ENCODE data around the gene TEKT4.

Gene TEKT4

DNA sequence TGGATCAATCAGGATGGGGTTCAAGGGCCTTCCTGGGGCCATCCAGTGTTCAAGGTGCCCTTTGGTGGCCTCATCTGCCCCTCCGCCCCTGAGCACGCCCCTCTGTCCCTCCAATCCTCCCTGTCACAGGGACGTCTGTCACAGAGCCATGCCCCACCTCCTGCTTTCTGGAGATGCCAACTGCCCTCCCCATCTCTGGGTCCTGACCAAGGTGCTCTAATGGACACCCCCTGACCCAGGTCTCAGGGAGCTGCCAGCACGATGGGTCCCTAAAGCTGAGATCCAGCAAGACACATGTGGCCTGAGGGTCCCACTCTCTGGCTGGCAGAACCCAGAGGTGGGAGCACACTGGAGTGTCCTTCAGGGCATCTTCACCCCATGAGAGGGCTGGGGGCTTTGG lies 2.1 kb upstream of the TEKT4 start:
- Histone ChIP-seq H3K4me3 (replicated peaks; ENCODE audit: insufficient read depth, low read length) (no peak overlapping the region), H3K27ac (replicated peaks) (no peak overlapping the region), H3K27me3 (ENCODE audit: insufficient read depth, poor library complexity, severe bottlenecking) (peaks cover 9% of the 10 kb centered on the region)
- no peak for DNase-seq (ENCODE audit: low read depth in 1 of 2, low spot score in 1 of 2)
- no peak for TF ChIP-seq GABPA (IDR thresholded peaks at IDR 0.05; ENCODE audit: low read depth)
- TF ChIP-seq, protein P1, sequence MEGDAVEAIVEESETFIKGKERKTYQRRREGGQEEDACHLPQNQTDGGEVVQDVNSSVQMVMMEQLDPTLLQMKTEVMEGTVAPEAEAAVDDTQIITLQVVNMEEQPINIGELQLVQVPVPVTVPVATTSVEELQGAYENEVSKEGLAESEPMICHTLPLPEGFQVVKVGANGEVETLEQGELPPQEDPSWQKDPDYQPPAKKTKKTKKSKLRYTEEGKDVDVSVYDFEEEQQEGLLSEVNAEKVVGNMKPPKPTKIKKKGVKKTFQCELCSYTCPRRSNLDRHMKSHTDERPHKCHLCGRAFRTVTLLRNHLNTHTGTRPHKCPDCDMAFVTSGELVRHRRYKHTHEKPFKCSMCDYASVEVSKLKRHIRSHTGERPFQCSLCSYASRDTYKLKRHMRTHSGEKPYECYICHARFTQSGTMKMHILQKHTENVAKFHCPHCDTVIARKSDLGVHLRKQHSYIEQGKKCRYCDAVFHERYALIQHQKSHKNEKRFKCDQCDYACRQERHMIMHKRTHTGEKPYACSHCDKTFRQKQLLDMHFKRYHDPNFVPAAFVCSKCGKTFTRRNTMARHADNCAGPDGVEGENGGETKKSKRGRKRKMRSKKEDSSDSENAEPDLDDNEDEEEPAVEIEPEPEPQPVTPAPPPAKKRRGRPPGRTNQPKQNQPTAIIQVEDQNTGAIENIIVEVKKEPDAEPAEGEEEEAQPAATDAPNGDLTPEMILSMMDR (IDR thresholded peaks at IDR 0.05; ENCODE audit: insufficient read depth, low read length), result no peak
- TF ChIP-seq, protein P2, sequence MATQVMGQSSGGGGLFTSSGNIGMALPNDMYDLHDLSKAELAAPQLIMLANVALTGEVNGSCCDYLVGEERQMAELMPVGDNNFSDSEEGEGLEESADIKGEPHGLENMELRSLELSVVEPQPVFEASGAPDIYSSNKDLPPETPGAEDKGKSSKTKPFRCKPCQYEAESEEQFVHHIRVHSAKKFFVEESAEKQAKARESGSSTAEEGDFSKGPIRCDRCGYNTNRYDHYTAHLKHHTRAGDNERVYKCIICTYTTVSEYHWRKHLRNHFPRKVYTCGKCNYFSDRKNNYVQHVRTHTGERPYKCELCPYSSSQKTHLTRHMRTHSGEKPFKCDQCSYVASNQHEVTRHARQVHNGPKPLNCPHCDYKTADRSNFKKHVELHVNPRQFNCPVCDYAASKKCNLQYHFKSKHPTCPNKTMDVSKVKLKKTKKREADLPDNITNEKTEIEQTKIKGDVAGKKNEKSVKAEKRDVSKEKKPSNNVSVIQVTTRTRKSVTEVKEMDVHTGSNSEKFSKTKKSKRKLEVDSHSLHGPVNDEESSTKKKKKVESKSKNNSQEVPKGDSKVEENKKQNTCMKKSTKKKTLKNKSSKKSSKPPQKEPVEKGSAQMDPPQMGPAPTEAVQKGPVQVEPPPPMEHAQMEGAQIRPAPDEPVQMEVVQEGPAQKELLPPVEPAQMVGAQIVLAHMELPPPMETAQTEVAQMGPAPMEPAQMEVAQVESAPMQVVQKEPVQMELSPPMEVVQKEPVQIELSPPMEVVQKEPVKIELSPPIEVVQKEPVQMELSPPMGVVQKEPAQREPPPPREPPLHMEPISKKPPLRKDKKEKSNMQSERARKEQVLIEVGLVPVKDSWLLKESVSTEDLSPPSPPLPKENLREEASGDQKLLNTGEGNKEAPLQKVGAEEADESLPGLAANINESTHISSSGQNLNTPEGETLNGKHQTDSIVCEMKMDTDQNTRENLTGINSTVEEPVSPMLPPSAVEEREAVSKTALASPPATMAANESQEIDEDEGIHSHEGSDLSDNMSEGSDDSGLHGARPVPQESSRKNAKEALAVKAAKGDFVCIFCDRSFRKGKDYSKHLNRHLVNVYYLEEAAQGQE (IDR thresholded peaks at IDR 0.05; ENCODE audit: insufficient replicate concordance, low read depth), result no peak
- TF ChIP-seq POLR2AphosphoS5 (IDR thresholded peaks at IDR 0.05; ENCODE audit: low read depth), result no peak
- no peak for TF ChIP-seq SPI1 (IDR thresholded peaks at IDR 0.05; ENCODE audit: borderline replicate concordance, low read depth)

DNA sequence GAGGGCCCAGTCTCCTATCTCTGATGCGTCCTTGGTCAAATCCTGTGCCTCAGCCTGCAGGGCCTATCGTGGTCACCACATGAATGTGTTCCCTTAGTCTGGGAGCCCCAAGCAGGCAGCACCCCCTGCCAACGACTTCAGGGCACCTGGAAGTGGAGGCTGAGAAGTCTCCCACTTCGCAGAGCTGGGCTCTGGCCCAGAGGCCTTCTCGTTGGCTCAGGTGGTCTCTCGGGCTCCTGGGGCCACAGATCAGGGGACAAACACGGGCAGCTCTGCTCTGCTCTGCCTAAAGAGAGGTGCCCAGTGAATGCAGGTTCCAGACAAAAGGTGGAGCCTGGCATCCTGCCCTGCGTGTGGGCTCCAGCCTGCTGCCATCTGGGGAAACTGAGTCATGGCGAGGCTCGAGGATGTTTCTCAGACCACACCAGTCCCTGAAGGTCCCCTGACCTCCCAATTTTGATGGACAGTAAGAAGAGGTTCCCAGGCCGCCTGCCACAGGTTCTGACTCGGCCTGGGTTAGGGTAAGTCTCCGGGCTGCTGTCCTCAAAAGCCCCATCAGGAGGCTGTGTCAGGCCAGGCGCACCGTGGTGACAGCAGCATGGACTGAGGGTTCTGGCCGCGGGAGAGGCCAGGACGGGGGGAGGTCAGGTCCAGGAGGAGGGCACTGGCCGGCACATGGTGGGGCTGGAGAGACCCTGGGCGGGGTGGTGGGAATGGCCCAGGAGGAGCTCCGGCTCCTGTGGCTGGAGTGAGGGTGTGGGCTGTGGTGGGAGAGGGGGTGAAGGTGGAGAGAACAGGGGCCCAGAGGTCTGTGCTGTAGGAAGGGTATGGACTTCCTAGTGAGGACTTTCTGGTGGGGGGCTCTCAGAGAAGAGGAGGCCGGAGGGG lies 1.4 kb upstream of the TEKT4 start:
- no peak for TF ChIP-seq POLR2AphosphoS5 (IDR thresholded peaks at IDR 0.05; ENCODE audit: low read depth)
- TF ChIP-seq SPI1 (IDR thresholded peaks at IDR 0.05; ENCODE audit: borderline replicate concordance, low read depth), result no peak
- TF ChIP-seq, protein P2 (IDR thresholded peaks at IDR 0.05; ENCODE audit: insufficient replicate concordance, low read depth), result no peak
- no peak for TF ChIP-seq GABPA (IDR thresholded peaks at IDR 0.05; ENCODE audit: low read depth)
- TF ChIP-seq, protein P1 (IDR thresholded peaks at IDR 0.05; ENCODE audit: insufficient read depth, low read length), result no peak
- Histone ChIP-seq H3K27ac (replicated peaks) (no peak overlapping the region), H3K27me3 (ENCODE audit: insufficient read depth, poor library complexity, severe bottlenecking) (peaks cover 6% of the 10 kb centered on the region), H3K4me3 (replicated peaks; ENCODE audit: insufficient read depth, low read length) (no peak overlapping the region)
- DNase-seq (ENCODE audit: low read depth in 1 of 2, low spot score in 1 of 2), result no peak

DNA sequence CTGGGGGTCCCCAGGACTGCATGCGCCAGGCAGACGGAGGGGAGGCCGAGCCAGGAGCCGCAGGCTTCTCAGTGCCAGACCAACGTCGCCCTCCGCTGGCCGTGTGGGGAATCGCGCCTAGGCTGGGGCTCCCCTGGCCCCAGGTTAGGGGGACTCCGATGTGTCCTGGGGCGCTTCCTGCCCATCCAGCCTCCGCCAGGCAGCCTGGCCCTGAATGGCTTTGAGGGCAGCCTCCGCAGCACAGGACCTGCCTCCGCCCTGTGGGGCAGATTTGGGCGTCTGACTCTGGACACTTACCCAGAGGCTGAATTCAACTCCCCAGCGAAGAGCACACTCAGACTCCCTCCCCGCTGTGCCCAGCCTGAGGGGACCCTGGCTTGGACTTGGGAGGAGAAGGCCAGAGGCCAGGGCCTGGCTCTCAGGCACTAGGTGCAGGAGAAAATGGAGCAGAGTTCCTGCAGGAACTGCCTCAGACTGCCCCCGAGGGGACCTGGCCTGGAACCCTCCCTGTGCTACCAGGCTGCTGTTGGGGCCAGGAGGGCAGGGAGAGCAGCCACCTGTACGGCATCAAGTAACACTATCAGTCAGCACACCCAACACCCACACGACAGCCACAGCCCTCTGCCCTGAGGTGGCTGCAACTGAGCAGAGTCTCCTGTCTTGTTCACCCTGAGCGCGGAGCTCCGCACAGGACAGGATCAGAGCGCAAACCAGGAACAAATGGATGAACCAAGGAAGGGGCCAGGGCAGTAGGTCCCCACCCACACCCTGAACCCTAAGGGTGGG lies 597 bp upstream of the TEKT4 start:
- H3K27ac ChIP-seq (replicated peaks), result no peak overlapping the region
- TF ChIP-seq, protein P2 (IDR thresholded peaks at IDR 0.05; ENCODE audit: insufficient replicate concordance, low read depth), result no peak
- TF ChIP-seq, protein P1 (IDR thresholded peaks at IDR 0.05; ENCODE audit: insufficient read depth, low read length), result peak; percentile 29
- peak in 1 of 2 experiments; percentile 12 for DNase-seq (ENCODE audit: low read depth in 1 of 2, low spot score in 1 of 2)
- peaks cover 6% of the 10 kb centered on the region for H3K27me3 ChIP-seq (ENCODE audit: insufficient read depth, poor library complexity, severe bottlenecking)
- H3K4me3 ChIP-seq (replicated peaks; ENCODE audit: insufficient read depth, low read length), result no peak overlapping the region

Data from HL-60 (cell line).